ENCODE results near the gene CENATAC. TPM values are rescaled to one million over a fixed set of nuclear protein-coding genes. Genes with fewer than 3 reads are reported as not detected.
"Not testable (repeated sequence)": the region's sequence is repeated elsewhere in the genome, so short reads cannot be mapped to it uniquely, and the experiment has no call there.

CENATAC gene
- total RNA-seq, 1 donor from 2014 or later: 9.4 TPM

- ATAC-seq: no peak
- intact Hi-C loops (cut with micrococcal nuclease): no loop called here
- DNase-seq: no peak
Observed at GRCh38 chr11:119024430-119025098, 26.6 kb downstream of the CENATAC start.

- ATAC-seq (no peak), DNase-seq (no peak)
- intact Hi-C loops (cut with micrococcal nuclease): no loop called here
Observed at GRCh38 chr11:119025099-119025473, 27.1 kb downstream of the CENATAC start.

- DNase-seq: no peak
Observed at GRCh38 chr11:119025541-119025940, 27.6 kb downstream of the CENATAC start.

GRCh38 chr11:119025978-119026766 is 28.2 kb downstream of the CENATAC start:
- no peak for ATAC-seq
- no peak for DNase-seq
- intact Hi-C loops (cut with micrococcal nuclease): no loop called here

More at GRCh38 chr11:119025541-119025940, 27.6 kb downstream of the CENATAC start:
- intact Hi-C loops (cut with micrococcal nuclease): no loop called here
- no peak for ATAC-seq

GRCh38 chr11:119026970-119027369 is 29.0 kb downstream of the CENATAC start:
- ATAC-seq (no peak), DNase-seq (no peak)
- intact Hi-C loops (cut with micrococcal nuclease): no loop called here

GRCh38 chr11:119027561-119028345 is 29.8 kb downstream of the CENATAC start:
- no peak for ATAC-seq
- intact Hi-C loops (cut with micrococcal nuclease): no loop called here
- DNase-seq: no peak

GRCh38 chr11:119028346-119029068 is 30.6 kb downstream of the CENATAC start:
- ATAC-seq (no peak), DNase-seq (no peak)
- intact Hi-C loops (cut with micrococcal nuclease): no loop called here

- DNase-seq (no peak), ATAC-seq (no peak)
- intact Hi-C loops (cut with micrococcal nuclease): no loop called here
Observed at GRCh38 chr11:119029069-119029339, 31.1 kb downstream of the CENATAC start.

GRCh38 chr11:119029340-119030028 is 31.5 kb downstream of the CENATAC start:
- ATAC-seq: peak; percentile 8
- no peak for DNase-seq
- intact Hi-C loops (cut with micrococcal nuclease): no loop called here

GRCh38 chr11:119030029-119030328 is 32.0 kb downstream of the CENATAC start:
- DNase-seq (no peak), ATAC-seq (no peak)
- intact Hi-C loops (cut with micrococcal nuclease): no loop called here

- peak; percentile 99 for DNase-seq
- peak; percentile 98 for ATAC-seq
- intact Hi-C loops (cut with micrococcal nuclease): no loop called here
Observed at GRCh38 chr11:119030329-119031047, 32.5 kb downstream of the CENATAC start, which contains the start of gene SLC37A4. Gene SLC37A4, minus strand, starts transcription at chr11:119030877.

GRCh38 chr11:119031912-119032280 is 34.0 kb downstream of the CENATAC start:
- DNase-seq (no peak), ATAC-seq (no peak)
- intact Hi-C loops (cut with micrococcal nuclease): no loop called here

GRCh38 chr11:119033421-119033820 is 35.5 kb downstream of the CENATAC start:
- ATAC-seq; intact Hi-C loops (cut with micrococcal nuclease); DNase-seq: not testable (repeated sequence)

GRCh38 chr11:119034813-119035212 is 36.9 kb downstream of the CENATAC start:
- ATAC-seq (no peak), DNase-seq (no peak)
- intact Hi-C loops (cut with micrococcal nuclease): no loop called here

GRCh38 chr11:119038884-119039283 is 40.9 kb downstream of the CENATAC start:
- DNase-seq (no peak), ATAC-seq (no peak)
- intact Hi-C loops (cut with micrococcal nuclease): no loop called here

- ATAC-seq; intact Hi-C loops (cut with micrococcal nuclease); DNase-seq: not testable (repeated sequence)
Observed at GRCh38 chr11:119039471-119039870, 41.5 kb downstream of the CENATAC start.

- intact Hi-C loops (cut with micrococcal nuclease): no loop called here
- DNase-seq (no peak), ATAC-seq (no peak)
Observed at GRCh38 chr11:119041821-119042514, 44.0 kb downstream of the CENATAC start.

- intact Hi-C loops (cut with micrococcal nuclease): no loop called here
- ATAC-seq: no peak
- DNase-seq: no peak
Observed at GRCh38 chr11:119042927-119043326, 45.0 kb downstream of the CENATAC start.
